BJ (cell line): Measurements from ENCODE around the gene RASSF4. TPM values are rescaled to one million over a fixed set of nuclear protein-coding genes. Genes with fewer than 3 reads are reported as not detected.

Experiments
- CTCF ChIA-PET: fragments of 350-600 bp; formaldehyde crosslinking; extraction: SDS; loops from one replicate; lab custom pipeline; 2021; ENCODE audit warnings: antibody characterized with exemption, inconsistent platforms; lab: Yijun Ruan, JAX
- POLR2A ChIA-PET: fragments of 300-600 bp; sonication (Branson Sonifier 250); formaldehyde crosslinking; extraction: SDS; loops from one replicate; lab custom pipeline; 2021; ENCODE audit warnings: antibody characterized with exemption; lab: Charles Lee
- DNase-seq: peaks from one replicate; pipeline ENCODE4 v3.0.0-alpha.2; 2011; ENCODE audit warnings: low read depth
- H3K27me3 ChIP-seq: 2 replicates; pipeline ENCODE4 v1.6.0; 2011; ENCODE audit warnings: low read length; ENCODE audit not compliant: control insufficient read depth, insufficient read depth
- H3K36me3 ChIP-seq: 2 replicates; pipeline ENCODE4 v1.5.1; 2011; ENCODE audit warnings: low read length; ENCODE audit not compliant: control insufficient read depth, insufficient read depth
- H3K4me3 ChIP-seq: 2 replicates; pipeline ENCODE4 v1.5.1; 2011; ENCODE audit warnings: low read depth, mild to moderate bottlenecking, control low read depth, low read length
- polyA plus RNA-seq: library from polyadenylated mRNA; depleted of rRNA; stranded (reverse); fragments of >200 nt; gene quantifications from 2 replicates; pipeline ENCODE4 v1.2.3, GENCODE V29; 2011
- TF ChIP-seq, protein P1 (sequence below): IDR thresholded peaks from 2 replicates; pipeline ENCODE4 v1.5.1; 2011; ENCODE audit warnings: low read depth, mild to moderate bottlenecking, control low read depth, inconsistent platforms, low read length, moderate library complexity; ENCODE audit not compliant: insufficient read depth

The RASSF4 gene
- polyA plus RNA-seq, 1 experiment, result 3.9 TPM

DNA sequence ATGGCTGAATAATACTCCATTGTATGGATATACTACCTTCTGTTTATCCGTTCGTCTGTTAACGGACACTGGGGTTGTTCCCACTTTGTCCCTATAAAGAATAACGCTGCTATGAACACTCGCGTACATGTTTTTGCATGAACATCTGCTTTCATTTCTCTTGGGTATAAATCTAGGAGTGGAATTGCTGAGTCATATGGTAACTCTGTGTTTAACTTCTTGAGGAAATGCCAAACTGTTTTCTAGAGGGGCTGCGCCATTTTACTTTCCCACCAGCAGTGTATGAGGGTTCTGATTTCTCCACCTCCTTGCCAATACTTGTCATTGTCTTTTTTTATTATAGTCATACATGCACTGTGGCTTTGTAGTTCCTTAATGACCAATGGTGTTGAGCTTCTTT lies 20.6 kb upstream of the RASSF4 start:
- POLR2A ChIA-PET, result no interaction called here

DNA sequence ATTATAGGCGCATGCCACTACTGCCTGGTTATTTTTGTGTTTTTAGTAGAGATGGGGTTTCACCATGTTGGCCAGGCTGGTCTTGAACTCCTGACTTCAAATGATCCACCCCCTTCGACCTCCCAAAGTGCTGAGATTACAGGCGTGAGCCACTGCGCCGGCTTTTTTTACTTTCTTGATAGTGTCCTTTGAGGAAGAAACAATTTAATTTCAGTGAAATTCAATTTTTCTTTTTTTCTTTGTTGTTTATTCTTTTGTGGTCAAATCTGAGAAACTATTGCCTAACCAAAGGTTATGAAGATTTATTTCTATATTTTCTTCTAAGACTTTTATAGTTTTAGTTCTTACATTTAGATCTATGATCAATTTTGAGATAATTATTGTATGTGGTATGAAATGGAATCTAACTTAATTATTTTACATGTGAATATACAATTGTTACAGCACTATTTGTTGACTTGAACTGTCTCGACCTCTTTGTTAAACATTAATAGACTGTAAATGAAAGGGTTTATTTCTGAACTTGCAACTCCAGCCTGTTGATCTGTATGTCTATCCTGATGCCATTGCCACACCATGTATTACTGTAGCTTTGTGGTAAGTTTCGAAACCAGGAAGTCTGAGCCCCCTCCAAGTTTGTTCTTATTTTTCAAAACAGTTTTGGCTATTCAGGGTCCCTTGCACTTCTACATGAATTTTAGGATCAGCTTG lies 19.8 kb upstream of the RASSF4 start:
- ChIA-PET POLR2A (no interaction called here), CTCF (interaction anchor here (0.7 to 1.0 kb wide), 2 partner anchors 23 to 36 kb away, joined by 3 to 4 read pairs; no protein-coding TSS in a partner anchor)
- no peak for DNase-seq
- TF ChIP-seq, protein P1, sequence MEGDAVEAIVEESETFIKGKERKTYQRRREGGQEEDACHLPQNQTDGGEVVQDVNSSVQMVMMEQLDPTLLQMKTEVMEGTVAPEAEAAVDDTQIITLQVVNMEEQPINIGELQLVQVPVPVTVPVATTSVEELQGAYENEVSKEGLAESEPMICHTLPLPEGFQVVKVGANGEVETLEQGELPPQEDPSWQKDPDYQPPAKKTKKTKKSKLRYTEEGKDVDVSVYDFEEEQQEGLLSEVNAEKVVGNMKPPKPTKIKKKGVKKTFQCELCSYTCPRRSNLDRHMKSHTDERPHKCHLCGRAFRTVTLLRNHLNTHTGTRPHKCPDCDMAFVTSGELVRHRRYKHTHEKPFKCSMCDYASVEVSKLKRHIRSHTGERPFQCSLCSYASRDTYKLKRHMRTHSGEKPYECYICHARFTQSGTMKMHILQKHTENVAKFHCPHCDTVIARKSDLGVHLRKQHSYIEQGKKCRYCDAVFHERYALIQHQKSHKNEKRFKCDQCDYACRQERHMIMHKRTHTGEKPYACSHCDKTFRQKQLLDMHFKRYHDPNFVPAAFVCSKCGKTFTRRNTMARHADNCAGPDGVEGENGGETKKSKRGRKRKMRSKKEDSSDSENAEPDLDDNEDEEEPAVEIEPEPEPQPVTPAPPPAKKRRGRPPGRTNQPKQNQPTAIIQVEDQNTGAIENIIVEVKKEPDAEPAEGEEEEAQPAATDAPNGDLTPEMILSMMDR, result no peak
- Histone ChIP-seq H3K4me3 (no peak overlapping the region), H3K36me3 (no peaks in the 10 kb centered on the region), H3K27me3 (no peaks in the 10 kb centered on the region)

More for the DNA sequence above, 20.6 kb upstream of the RASSF4 start:
- no peaks in the 10 kb centered on the region for H3K27me3 ChIP-seq
- no peaks in the 10 kb centered on the region for H3K36me3 ChIP-seq
- TF ChIP-seq, protein P1, result no peak
- H3K4me3 ChIP-seq, result no peak overlapping the region
- CTCF ChIA-PET, result no interaction called here
- no peak for DNase-seq

DNA sequence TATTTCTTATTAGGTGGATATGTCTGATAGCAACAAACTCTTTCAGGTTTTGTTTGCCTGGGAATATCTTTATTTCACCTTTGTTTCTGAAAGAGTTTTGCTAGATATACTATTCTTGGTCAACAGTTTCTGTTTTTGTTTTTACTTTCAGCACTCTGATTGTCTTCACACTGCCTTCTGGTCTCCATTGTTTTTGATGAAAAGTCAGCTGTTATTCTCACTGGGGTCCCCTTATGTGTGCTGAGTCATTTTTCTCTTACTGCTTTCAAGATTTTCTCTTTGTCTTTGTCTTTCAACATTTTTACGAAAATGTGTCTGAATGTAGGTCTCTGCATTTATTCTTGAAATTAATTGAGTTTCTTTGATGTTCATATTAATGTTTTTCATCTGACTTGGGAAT lies 15.2 kb upstream of the RASSF4 start:
- H3K4me3 ChIP-seq, result no peak overlapping the region
- H3K27me3 ChIP-seq, result no peaks in the 10 kb centered on the region
- no peak for DNase-seq
- TF ChIP-seq, protein P1, result no peak
- ChIA-PET POLR2A (no interaction called here), CTCF (interaction anchor here (0.6 to 5.3 kb wide), 4 partner anchors 11 to 1258 kb away, joined by 3 to 24 read pairs (median 8); no protein-coding TSS in a partner anchor)
- H3K36me3 ChIP-seq, result no peaks in the 10 kb centered on the region

DNA sequence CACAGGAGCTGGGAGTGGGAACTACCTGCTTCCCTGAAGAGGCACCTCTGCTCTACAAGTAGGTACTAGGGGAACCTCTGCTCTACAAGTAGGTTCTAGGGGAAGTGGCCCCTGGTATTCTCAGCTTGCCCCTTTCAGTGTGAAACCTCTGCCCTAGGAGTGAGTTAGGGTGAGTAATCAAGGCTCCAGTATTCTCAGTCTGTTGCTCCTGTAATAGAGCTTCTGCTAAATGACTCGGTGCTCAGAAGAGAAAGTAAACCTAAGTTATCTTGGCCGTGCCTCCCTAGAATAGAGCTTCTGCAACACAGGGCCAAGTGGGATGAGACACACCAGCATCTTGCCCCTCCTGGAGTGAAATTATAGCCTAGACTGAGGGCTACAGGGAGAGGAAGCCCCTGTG lies 13.4 kb upstream of the RASSF4 start:
- ChIA-PET CTCF (interaction anchor here (0.9 to 5.3 kb wide), 2 partner anchors 13 kb away, joined by 4 to 24 read pairs; partner anchors contain the start of gene RASSF4), POLR2A (no interaction called here)
- Histone ChIP-seq H3K4me3 (no peak overlapping the region), H3K36me3 (no peaks in the 10 kb centered on the region), H3K27me3 (no peaks in the 10 kb centered on the region)
- no peak for DNase-seq
- TF ChIP-seq, protein P1, result no peak

DNA sequence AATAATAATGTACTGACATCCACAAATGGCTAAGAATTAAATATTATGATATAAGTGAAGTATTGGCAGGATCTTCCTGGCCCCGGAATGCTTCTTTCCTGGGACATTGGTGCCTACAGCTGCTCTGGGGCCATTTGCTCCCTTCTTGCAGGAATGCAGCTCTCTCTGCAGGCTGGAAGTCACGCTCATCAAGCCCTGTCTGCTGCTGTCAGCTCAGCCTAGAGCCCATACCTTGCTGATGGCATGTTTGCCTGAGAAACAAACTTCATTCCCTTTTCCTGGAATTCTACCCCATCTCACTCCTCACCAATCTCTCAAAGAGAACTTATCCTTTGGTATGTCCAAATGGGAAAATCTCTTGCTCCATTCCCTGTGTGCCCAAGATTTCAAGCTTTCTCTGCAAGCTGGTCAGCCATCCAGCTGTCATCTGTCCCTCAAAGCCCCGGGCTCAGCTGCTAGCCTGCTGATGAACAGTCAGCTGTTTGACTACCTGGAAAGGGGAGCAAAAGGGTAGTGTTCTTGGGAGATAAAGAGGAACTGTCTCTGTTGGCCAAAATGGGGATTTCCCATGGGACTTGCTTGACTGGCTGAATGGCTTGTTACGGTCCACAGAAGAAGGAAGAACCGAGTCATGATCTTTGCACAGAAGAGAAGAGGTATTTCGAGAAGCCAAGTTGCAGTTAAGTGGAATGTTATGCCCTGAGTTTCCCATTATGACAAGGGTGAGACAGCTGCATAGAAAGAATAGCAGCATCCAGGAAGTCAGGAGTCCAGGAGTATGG lies 12.0 kb upstream of the RASSF4 start:
- no peaks in the 10 kb centered on the region for H3K36me3 ChIP-seq
- ChIA-PET POLR2A (no interaction called here), CTCF (interaction anchor here (5.3 kb wide), 1 partner anchor 15 kb away, joined by 24 read pairs; no protein-coding TSS in a partner anchor)
- H3K4me3 ChIP-seq, result no peak overlapping the region
- DNase-seq, result no peak
- H3K27me3 ChIP-seq, result no peaks in the 10 kb centered on the region
- TF ChIP-seq, protein P1, result no peak
